ENCODE measurements around the gene GPR45. TPM values are rescaled to one million over a fixed set of nuclear protein-coding genes. Genes with fewer than 3 reads are reported as not detected.

GPR45 gene
- polyA plus RNA-seq: not detected

- no peak within 1 kb of the TSS for H3K4me3 ChIP-seq (ENCODE audit: low read depth in 1 of 2, low read length in 2 of 2)
- no peak within 1 kb of the TSS for H3K27ac ChIP-seq (ENCODE audit: low read depth in 2 of 2, low read length in 1 of 2)
- H3K36me3 ChIP-seq (ENCODE audit: control insufficient read depth in 2 of 2, insufficient read depth in 2 of 2, low read length in 1 of 2): no peaks in the 10 kb centered on the region
- no peaks in the 10 kb centered on the region for H3K27me3 ChIP-seq (ENCODE audit: control insufficient read depth in 1 of 2, insufficient read depth in 2 of 2, low read length in 2 of 2)
- H3K4me1 ChIP-seq (ENCODE audit: control insufficient read depth in 2 of 2, insufficient read depth in 2 of 2, low read length in 1 of 2): no peaks in the 10 kb centered on the region
- 87% methylated on average over 10 of the region's 10 CpGs for WGBS, 2 donors
- no peaks in the 10 kb centered on the region for H3K9me3 ChIP-seq (ENCODE audit: control insufficient read depth in 2 of 2, insufficient read depth in 1 of 2, low read depth in 1 of 2, low read length in 1 of 2)
These were observed at the start of gene GPR45 for GRCh38 chr2:105241443-105241842. GPR45 (plus strand) TSS chr2:105241743; CDS start chr2:105241859, 116 bp downstream.

- H3K36me3 ChIP-seq (ENCODE audit: control insufficient read depth in 2 of 2, insufficient read depth in 2 of 2, low read length in 1 of 2): no peaks in the 10 kb centered on the region
- H3K27ac ChIP-seq (ENCODE audit: low read depth in 2 of 2, low read length in 1 of 2): no peak overlapping the region
- no peak overlapping the region for H3K4me3 ChIP-seq (ENCODE audit: low read depth in 1 of 2, low read length in 2 of 2)
- H3K9me3 ChIP-seq (ENCODE audit: control insufficient read depth in 2 of 2, insufficient read depth in 1 of 2, low read depth in 1 of 2, low read length in 1 of 2): peaks cover 0 to 3% of the 10 kb centered on the region in 2 donors
- H3K4me1 ChIP-seq (ENCODE audit: control insufficient read depth in 2 of 2, insufficient read depth in 2 of 2, low read length in 1 of 2): no peaks in the 10 kb centered on the region
- no peaks in the 10 kb centered on the region for H3K27me3 ChIP-seq (ENCODE audit: control insufficient read depth in 1 of 2, insufficient read depth in 2 of 2, low read length in 2 of 2)
- 17 to 23% methylated on average over 14 of the region's 14 CpGs for WGBS, 2 donors
These were observed 47.4 kb upstream of the GPR45 start for GRCh38 chr2:105194022-105194675.

- H3K4me3 ChIP-seq (ENCODE audit: low read depth in 1 of 2, low read length in 2 of 2): no peak overlapping the region
- H3K27me3 ChIP-seq (ENCODE audit: control insufficient read depth in 1 of 2, insufficient read depth in 2 of 2, low read length in 2 of 2): no peaks in the 10 kb centered on the region
- H3K4me1 ChIP-seq (ENCODE audit: control insufficient read depth in 2 of 2, insufficient read depth in 2 of 2, low read length in 1 of 2): no peaks in the 10 kb centered on the region
- WGBS, 2 donors: 86 to 88% methylated on average over 4 of the region's 4 CpGs
- H3K9me3 ChIP-seq (ENCODE audit: control insufficient read depth in 2 of 2, insufficient read depth in 1 of 2, low read depth in 1 of 2, low read length in 1 of 2): no peaks in the 10 kb centered on the region
- no peaks in the 10 kb centered on the region for H3K36me3 ChIP-seq (ENCODE audit: control insufficient read depth in 2 of 2, insufficient read depth in 2 of 2, low read length in 1 of 2)
- no peak overlapping the region for H3K27ac ChIP-seq (ENCODE audit: low read depth in 2 of 2, low read length in 1 of 2)
These were observed 44.9 kb upstream of the GPR45 start for GRCh38 chr2:105196651-105197050.

GRCh38 chr2:105215586-105216192 is 25.9 kb upstream of the GPR45 start:
- Histone ChIP-seq H3K36me3 (ENCODE audit: control insufficient read depth in 2 of 2, insufficient read depth in 2 of 2, low read length in 1 of 2) (no peaks in the 10 kb centered on the region), H3K4me1 (ENCODE audit: control insufficient read depth in 2 of 2, insufficient read depth in 2 of 2, low read length in 1 of 2) (no peaks in the 10 kb centered on the region), H3K4me3 (ENCODE audit: low read depth in 1 of 2, low read length in 2 of 2) (no peak overlapping the region), H3K9me3 (ENCODE audit: control insufficient read depth in 2 of 2, insufficient read depth in 1 of 2, low read depth in 1 of 2, low read length in 1 of 2) (no peaks in the 10 kb centered on the region), H3K27ac (ENCODE audit: low read depth in 2 of 2, low read length in 1 of 2) (no peak overlapping the region), H3K27me3 (ENCODE audit: control insufficient read depth in 1 of 2, insufficient read depth in 2 of 2, low read length in 2 of 2) (no peaks in the 10 kb centered on the region)
- 60 to 62% methylated on average over 5 of the region's 5 CpGs for WGBS, 2 donors

GRCh38 chr2:105220604-105221003 is 20.9 kb upstream of the GPR45 start:
- H3K36me3 ChIP-seq (ENCODE audit: control insufficient read depth in 2 of 2, insufficient read depth in 2 of 2, low read length in 1 of 2): no peaks in the 10 kb centered on the region
- H3K4me1 ChIP-seq (ENCODE audit: control insufficient read depth in 2 of 2, insufficient read depth in 2 of 2, low read length in 1 of 2): no peaks in the 10 kb centered on the region
- H3K9me3 ChIP-seq (ENCODE audit: control insufficient read depth in 2 of 2, insufficient read depth in 1 of 2, low read depth in 1 of 2, low read length in 1 of 2): no peaks in the 10 kb centered on the region
- H3K27ac ChIP-seq (ENCODE audit: low read depth in 2 of 2, low read length in 1 of 2): no peak overlapping the region
- no peak overlapping the region for H3K4me3 ChIP-seq (ENCODE audit: low read depth in 1 of 2, low read length in 2 of 2)
- no peaks in the 10 kb centered on the region for H3K27me3 ChIP-seq (ENCODE audit: control insufficient read depth in 1 of 2, insufficient read depth in 2 of 2, low read length in 2 of 2)
- 82 to 84% methylated on average over 3 of the region's 3 CpGs for WGBS, 2 donors

- Histone ChIP-seq H3K9me3 (ENCODE audit: control insufficient read depth in 2 of 2, insufficient read depth in 1 of 2, low read depth in 1 of 2, low read length in 1 of 2) (no peaks in the 10 kb centered on the region), H3K27ac (ENCODE audit: low read depth in 2 of 2, low read length in 1 of 2) (no peak overlapping the region), H3K4me3 (ENCODE audit: low read depth in 1 of 2, low read length in 2 of 2) (no peak overlapping the region), H3K4me1 (ENCODE audit: control insufficient read depth in 2 of 2, insufficient read depth in 2 of 2, low read length in 1 of 2) (no peaks in the 10 kb centered on the region), H3K36me3 (ENCODE audit: control insufficient read depth in 2 of 2, insufficient read depth in 2 of 2, low read length in 1 of 2) (no peaks in the 10 kb centered on the region), H3K27me3 (ENCODE audit: control insufficient read depth in 1 of 2, insufficient read depth in 2 of 2, low read length in 2 of 2) (no peaks in the 10 kb centered on the region)
- WGBS, 2 donors: 73 to 80% methylated on average over 9 of the region's 9 CpGs
These were observed 17.1 kb upstream of the GPR45 start for GRCh38 chr2:105224444-105224843.

GRCh38 chr2:105231232-105231619 is 10.3 kb upstream of the GPR45 start:
- no peaks in the 10 kb centered on the region for H3K9me3 ChIP-seq (ENCODE audit: control insufficient read depth in 2 of 2, insufficient read depth in 1 of 2, low read depth in 1 of 2, low read length in 1 of 2)
- no peaks in the 10 kb centered on the region for H3K4me1 ChIP-seq (ENCODE audit: control insufficient read depth in 2 of 2, insufficient read depth in 2 of 2, low read length in 1 of 2)
- WGBS, 2 donors: 46 to 75% methylated on average over 3 of the region's 3 CpGs
- H3K27ac ChIP-seq (ENCODE audit: low read depth in 2 of 2, low read length in 1 of 2): no peak overlapping the region
- H3K27me3 ChIP-seq (ENCODE audit: control insufficient read depth in 1 of 2, insufficient read depth in 2 of 2, low read length in 2 of 2): no peaks in the 10 kb centered on the region
- H3K4me3 ChIP-seq (ENCODE audit: low read depth in 1 of 2, low read length in 2 of 2): no peak overlapping the region
- H3K36me3 ChIP-seq (ENCODE audit: control insufficient read depth in 2 of 2, insufficient read depth in 2 of 2, low read length in 1 of 2): no peaks in the 10 kb centered on the region

- no peaks in the 10 kb centered on the region for H3K36me3 ChIP-seq (ENCODE audit: control insufficient read depth in 2 of 2, insufficient read depth in 2 of 2, low read length in 1 of 2)
- H3K27ac ChIP-seq (ENCODE audit: low read depth in 2 of 2, low read length in 1 of 2): no peak overlapping the region
- no peaks in the 10 kb centered on the region for H3K9me3 ChIP-seq (ENCODE audit: control insufficient read depth in 2 of 2, insufficient read depth in 1 of 2, low read depth in 1 of 2, low read length in 1 of 2)
- H3K27me3 ChIP-seq (ENCODE audit: control insufficient read depth in 1 of 2, insufficient read depth in 2 of 2, low read length in 2 of 2): no peaks in the 10 kb centered on the region
- H3K4me1 ChIP-seq (ENCODE audit: control insufficient read depth in 2 of 2, insufficient read depth in 2 of 2, low read length in 1 of 2): no peaks in the 10 kb centered on the region
- no peak overlapping the region for H3K4me3 ChIP-seq (ENCODE audit: low read depth in 1 of 2, low read length in 2 of 2)
- 8 to 10% methylated on average over 12 of the region's 12 CpGs for WGBS, 2 donors
These were observed 6.0 kb upstream of the GPR45 start for GRCh38 chr2:105235388-105236059.

GRCh38 chr2:105236060-105236424 is 5.5 kb upstream of the GPR45 start:
- Histone ChIP-seq H3K27ac (ENCODE audit: low read depth in 2 of 2, low read length in 1 of 2) (no peak overlapping the region), H3K4me1 (ENCODE audit: control insufficient read depth in 2 of 2, insufficient read depth in 2 of 2, low read length in 1 of 2) (no peaks in the 10 kb centered on the region), H3K4me3 (ENCODE audit: low read depth in 1 of 2, low read length in 2 of 2) (no peak overlapping the region), H3K9me3 (ENCODE audit: control insufficient read depth in 2 of 2, insufficient read depth in 1 of 2, low read depth in 1 of 2, low read length in 1 of 2) (no peaks in the 10 kb centered on the region), H3K36me3 (ENCODE audit: control insufficient read depth in 2 of 2, insufficient read depth in 2 of 2, low read length in 1 of 2) (no peaks in the 10 kb centered on the region), H3K27me3 (ENCODE audit: control insufficient read depth in 1 of 2, insufficient read depth in 2 of 2, low read length in 2 of 2) (no peaks in the 10 kb centered on the region)
- WGBS, 2 donors: 31 to 37% methylated on average over 5 of the region's 5 CpGs
